HL-60/S4 treated with retinoic acid at 250 ng/mL for 4 days and 3 days (cell line): ENCODE results near the gene PRIM2.
"Not testable (repeated sequence)": the region's sequence is repeated elsewhere in the genome, so short reads cannot be mapped to it uniquely, and the experiment has no call there.

Experiments
- in situ Hi-C: fragments of 300-500 bp; cut with MboI; formaldehyde crosslinking; loops from 2 replicates; pipeline ENCODE4 v1.7.0; 2022; ENCODE audit warnings: low sequenced_read_pairs

Gene PRIM2

DNA sequence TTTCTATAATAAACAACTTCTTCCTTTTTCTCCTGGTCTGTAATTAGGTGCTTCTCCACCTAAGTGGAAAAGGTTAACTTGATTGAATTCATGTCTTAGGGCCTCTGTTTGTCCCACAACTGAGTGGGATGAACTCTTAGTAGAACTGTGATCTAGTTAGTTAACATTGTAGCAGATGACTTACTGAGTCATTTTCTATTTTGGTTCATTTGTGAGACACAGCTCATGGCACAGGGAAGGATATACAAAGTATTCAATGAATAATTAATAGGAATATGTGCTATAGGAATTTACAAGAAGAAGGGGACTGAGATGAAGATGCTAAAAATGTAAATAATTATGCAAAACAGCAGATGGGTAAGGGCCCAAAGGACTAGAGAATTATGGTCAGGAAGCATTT is 124.7 kb downstream of the PRIM2 start:
- in situ Hi-C loops: not testable (repeated sequence)

DNA sequence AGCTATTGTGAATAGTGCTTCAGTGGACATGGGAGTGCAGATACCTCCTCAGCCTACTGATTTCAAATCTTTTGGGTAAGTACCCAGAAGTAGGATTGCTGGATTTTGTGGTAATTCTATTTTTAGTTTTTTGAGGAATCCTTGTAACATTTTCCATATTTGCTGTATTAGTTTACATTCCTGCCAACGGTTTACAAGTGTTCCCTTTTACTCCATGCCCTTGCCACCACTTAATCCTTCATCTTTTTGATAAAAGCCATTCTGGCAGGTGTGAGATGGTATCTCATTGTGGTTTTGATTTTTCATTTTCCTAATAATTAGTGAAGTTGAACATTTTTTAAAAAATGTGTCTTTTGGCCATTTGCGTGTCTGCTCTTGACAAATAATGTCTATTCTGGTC is 125.8 kb downstream of the PRIM2 start:
- in situ Hi-C loops: not testable (repeated sequence)

DNA sequence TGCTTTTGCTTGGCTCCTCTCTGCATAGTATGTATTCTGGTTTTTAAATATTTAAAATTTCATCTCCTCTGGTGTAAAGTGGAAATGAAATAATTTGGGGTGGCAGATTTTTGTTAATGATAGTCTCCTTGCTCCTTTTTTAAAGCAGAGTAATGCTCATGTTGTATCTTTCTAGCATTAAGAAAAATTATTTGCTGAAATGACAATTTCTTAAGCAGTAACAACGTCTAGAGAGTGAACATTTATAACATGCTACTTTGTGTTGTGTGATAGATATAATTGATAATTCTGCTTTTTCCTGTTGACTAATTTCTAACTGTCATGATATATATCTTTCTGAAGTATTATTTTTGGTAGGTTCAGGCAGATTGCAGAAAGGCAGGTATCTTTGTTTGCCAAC is 127.4 kb downstream of the PRIM2 start:
- in situ Hi-C loops: not testable (repeated sequence)

DNA sequence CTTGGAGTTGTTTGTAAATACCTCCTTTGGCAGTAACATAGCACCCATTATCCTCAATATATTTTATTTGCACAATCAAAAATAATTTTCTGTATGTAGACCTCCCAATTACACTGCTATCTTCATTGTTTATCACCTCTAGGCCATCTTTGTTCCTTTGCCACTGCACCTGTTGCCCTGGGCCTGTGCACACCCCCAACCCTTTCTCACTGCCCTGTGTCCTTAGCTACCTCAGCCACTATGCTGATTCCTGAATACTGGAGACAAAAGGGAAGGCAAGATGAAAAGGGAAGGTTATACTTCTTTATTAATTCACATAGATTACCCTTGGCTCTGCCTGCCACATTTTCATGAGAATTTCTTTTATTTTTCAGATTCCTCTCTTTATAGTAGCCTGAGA is 127.9 kb downstream of the PRIM2 start:
- in situ Hi-C loops: not testable (repeated sequence)

DNA sequence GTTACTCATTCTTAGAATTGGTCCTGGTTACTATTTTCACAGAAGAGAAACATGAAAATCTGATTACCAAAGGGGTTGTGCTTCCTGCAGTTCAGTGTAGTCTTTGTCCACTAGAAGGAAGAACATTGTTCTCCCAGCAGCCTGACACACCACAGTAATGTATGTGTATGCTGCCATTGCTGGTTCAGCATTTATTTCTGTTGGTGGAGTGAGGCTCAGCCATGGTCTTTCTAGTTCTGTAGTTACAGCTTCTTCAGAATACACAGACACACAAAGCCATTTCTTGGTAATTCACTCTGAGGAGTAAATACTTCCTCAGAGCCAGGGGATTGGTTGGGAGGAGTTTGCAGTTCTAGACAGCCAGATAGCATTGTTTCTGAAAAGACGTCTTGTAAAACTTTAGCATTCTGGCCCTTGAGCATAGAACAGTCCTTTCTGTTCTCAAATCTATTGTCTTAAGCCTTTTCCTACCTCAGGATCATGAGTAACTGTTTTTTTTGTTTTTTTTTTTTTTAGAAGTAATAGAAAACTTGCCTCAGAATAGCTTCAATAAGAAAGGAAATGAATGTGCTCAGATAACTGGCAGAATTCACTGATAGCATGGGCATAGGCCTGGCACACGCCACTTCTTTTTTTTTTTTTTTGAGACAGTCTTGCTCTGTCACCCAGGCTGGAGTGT is 128.5 kb downstream of the PRIM2 start:
- in situ Hi-C loops: not testable (repeated sequence)

GRCh38 chr6:57449496-57450066 is 132.2 kb downstream of the PRIM2 start:
- in situ Hi-C loops: not testable (repeated sequence)

DNA sequence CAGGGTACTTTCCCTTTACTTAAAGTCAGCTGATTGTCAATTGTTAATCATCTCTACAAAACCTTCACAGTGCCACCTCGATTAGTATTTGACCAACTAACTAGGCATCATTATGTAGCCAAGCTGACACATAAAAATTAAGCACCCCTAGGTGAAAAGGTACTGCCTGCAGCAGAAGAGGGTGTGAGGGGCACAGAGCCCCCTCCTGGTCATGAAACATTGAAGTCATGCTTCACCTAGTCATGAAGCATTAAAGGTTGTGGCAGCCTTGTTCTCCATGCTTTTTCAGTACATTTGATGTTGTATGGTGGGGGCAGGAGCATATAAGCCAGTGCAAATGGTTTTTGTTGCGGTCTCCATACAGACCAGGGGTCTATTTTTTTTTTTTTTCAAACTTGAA is 142.4 kb downstream of the PRIM2 start:
- in situ Hi-C loops: not testable (repeated sequence)

- in situ Hi-C loops: not testable (repeated sequence)
Measured at GRCh38 chr6:57461022-57461421, 143.6 kb downstream of the PRIM2 start.

DNA sequence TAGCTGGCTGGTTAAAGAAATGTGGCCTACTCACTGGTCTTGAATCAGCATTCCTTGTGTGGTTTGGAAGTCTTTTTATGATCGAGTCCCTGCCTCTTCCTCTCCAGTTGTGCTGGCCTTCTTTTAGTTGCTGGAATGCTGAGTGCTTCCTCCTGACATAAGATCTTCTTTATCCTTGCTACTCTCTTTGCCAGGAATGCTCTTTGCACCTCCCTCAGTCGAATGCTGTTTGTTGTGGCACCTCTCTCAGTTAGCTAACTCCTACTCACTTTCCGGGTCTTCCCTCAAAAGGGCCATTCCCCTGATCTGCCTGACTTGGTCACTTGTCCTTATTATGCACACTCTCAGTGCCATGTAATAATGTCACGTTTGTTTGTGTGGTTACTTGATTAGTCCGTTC is 146.4 kb downstream of the PRIM2 start:
- in situ Hi-C loops: not testable (repeated sequence)

- in situ Hi-C loops: not testable (repeated sequence)
Measured at GRCh38 chr6:57465968-57466367, 148.5 kb downstream of the PRIM2 start.

GRCh38 chr6:57469072-57469471 is 151.6 kb downstream of the PRIM2 start:
- in situ Hi-C loops: no loop called here

DNA sequence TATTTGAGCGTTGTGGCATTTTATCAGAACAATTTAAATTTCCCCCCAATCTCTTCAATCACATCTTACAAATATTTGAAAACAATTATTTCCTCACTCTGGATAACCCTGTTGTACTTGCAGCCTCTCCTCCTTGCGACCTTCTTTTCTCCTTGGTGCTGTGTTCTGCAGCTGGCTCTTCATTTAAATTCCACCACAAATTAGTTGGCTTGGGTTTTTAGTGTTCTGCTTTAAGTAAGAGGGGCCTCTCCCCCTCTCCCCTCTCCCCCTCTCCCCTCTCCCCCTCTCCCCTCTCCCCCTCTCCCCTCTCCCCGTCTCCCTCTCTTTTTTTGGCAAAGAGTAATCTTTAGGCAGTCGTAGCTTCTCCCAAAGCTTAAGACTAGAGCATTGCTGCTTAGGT is 152.7 kb downstream of the PRIM2 start:
- in situ Hi-C loops: not testable (repeated sequence)

GRCh38 chr6:57471314-57471864 is 154.0 kb downstream of the PRIM2 start:
- in situ Hi-C loops: not testable (repeated sequence)

GRCh38 chr6:57472861-57473362 is 155.5 kb downstream of the PRIM2 start:
- in situ Hi-C loops: not testable (repeated sequence)

DNA sequence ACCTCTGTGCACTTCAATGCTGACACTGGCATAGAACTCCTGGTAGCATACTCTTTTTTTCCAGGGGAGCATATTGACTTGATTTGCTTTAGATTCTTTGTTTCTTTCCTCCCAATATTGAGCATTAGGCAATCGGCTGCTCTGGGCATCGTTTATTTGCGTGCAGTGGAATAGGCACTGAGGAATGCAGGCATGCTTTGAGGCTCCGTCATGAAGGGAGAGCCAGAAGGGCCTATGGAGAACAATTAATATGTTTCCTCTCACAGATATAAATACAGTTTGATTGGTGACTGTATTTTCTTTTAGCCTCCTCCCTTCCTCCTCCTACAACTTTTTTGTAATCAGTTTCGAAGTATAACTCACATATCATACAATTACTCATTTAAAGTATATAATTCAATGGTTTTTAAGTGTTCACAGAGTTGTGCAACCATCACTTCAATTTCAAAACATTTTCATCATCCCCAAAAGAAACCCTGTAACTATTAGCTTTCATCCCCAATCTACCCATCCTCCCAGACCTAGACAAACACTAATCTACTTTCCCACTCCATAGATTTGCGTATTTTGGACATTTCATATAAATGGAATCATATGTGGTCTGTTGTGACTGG is 157.5 kb downstream of the PRIM2 start:
- in situ Hi-C loops: not testable (repeated sequence)

DNA sequence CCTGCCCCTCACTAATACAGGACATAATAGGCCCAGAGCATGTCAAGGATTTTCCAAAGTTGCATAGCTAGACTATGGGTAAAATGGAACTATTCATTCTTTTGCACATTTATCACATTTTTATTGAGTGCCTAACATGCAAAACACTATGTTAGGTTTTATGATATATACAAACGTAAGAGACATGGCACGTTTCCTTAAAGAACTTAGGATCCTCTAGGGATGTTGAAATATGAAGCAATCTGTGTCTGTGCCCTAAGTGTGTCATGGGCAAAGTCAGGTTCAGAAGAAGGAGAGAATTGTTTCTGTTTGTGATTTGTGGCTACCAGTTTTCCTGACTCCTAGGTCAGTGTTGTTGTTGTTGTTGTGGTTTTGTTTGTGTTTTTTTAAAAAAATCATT is 158.2 kb downstream of the PRIM2 start:
- in situ Hi-C loops: not testable (repeated sequence)

DNA sequence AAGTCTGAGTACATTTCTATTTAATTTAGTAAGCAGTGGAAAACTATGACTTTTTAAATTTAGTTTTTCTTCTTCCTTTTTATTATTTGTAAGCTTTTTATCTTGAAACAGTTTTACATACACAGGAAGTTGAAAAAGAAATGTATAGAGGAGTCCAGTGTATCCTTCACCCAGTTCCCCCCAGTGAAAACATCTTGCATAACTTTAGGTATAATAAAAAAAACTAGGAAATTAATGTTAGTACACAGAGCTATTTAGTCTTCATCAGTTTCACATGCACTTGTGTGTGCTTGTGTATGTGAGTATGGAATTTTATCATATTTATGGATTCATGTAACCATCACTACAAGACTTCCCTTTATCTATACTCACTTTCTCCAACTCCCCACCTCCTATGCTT is 162.8 kb downstream of the PRIM2 start:
- in situ Hi-C loops: not testable (repeated sequence)

DNA sequence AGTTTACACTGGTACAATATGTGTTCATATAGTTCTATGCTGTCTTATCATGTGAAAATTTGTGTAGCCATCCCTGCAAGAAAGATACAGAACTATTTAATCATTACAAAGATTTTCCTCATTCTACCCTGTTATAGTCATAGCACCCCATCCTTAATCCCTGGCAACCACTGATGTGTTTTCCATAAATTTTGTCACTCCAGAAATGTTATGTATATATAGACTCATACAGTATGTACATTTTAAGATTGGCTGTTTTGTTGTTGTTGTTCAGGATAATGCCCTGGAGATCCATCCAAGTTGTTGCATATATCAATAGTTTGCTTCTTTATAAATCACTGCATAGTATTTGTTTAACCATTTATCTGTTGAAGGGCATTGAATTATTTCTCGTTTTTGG is 163.7 kb downstream of the PRIM2 start:
- in situ Hi-C loops: not testable (repeated sequence)

DNA sequence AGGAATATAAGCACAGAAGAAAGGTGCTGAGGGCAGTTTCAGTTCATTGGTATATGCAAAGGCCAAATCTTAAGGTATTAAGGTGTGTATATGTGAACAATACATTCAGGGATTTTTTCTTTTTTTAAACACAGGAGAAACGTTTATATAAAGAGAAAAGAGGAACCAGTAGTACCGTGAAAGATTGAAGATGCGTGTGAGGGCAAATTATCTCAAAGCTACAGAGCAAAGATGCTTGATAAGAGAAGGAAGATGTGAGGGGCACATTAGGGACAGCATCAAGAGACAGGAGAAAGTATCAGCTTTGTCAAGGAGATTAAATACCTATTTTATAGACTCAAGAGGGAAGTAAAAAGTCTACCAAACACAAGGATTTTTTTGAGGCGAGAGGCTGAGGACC is 165.0 kb downstream of the PRIM2 start:
- in situ Hi-C loops: not testable (repeated sequence)

DNA sequence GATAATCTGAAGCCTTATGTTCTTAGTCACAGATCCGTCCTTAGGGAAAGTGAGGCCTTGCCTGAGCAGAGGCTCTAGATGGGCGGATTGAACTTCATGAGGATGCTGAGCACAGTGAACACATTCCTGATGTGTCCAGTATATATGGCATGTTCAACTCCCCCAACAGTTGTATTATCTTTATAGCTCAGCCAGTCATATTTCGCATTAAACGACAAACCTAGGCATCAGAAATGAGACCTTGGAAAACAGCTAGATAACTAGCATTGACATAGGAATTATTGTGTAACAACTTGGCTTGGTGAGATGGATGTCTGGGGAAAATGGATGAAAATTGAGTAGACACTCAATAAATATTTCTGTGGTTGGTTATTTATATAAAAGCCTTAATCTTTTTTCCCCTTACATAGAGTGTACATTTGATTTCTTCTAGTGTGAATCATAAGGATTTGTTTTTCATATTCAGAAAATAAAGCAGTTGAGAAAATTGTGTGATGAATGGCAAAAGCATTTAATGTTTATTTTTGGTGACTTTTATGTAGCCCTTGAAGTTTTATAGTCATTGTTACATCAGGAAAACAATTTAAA is 169.2 kb downstream of the PRIM2 start:
- in situ Hi-C loops: not testable (repeated sequence)

DNA sequence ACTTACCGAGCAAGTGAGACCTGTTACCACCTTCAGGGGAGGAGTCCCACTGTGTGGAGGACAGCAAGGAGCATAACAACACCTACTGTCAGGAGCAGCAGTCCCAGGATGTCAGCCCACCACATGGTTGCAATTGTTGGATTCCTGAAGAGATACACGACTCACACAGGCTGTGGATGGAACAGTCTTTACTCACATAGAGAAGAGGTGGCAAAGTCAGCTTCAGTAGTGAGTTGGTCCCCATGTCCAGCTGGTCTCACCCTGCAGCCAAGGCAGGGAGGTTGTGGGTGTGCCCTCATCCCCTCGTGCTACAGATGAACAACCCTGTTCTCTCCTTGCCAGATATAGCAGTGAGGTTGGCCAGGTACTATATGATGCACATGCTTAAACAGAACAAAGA is 171.1 kb downstream of the PRIM2 start:
- in situ Hi-C loops: not testable (repeated sequence)
